Measurements from ENCODE around the gene PARD3. TPM values are rescaled to one million over a fixed set of nuclear protein-coding genes. Genes with fewer than 3 reads are reported as not detected.

The PARD3 gene
- total RNA-seq, 1 donor from 2014 or later, result 58.7 TPM

GRCh38 chr10:34773636-34774630 lies 41.2 kb downstream of the PARD3 start:
- peaks cover 24% of the 10 kb centered on the region for H3K4me1 Mint-ChIP-seq
- Histone ChIP-seq H3K79me2 (ENCODE audit: low read depth) (peaks cover 99% of the 10 kb centered on the region), H3K27me3 (no peaks in the 10 kb centered on the region), H3K4me1 (no peaks in the 10 kb centered on the region), H2AFZ (replicated peaks) (no peak overlapping the region), H3F3A (ENCODE audit: low read depth) (no peaks in the 10 kb centered on the region), H3K4me3 (no peak overlapping the region), H3K9me3 (ENCODE audit: low read depth) (no peaks in the 10 kb centered on the region), H4K20me1 (ENCODE audit: low read depth) (peaks cover 31% of the 10 kb centered on the region), H3K36me3 (no peaks in the 10 kb centered on the region), H3K4me2 (no peak overlapping the region), H3K9ac (no peak overlapping the region), H3K27ac (no peak overlapping the region)
- no peak for TF ChIP-seq EZH2 (IDR thresholded peaks at IDR 0.05)
- TF ChIP-seq EZH2phosphoT487 (IDR thresholded peaks at IDR 0.05), result no peak
- TF ChIP-seq, protein P1, sequence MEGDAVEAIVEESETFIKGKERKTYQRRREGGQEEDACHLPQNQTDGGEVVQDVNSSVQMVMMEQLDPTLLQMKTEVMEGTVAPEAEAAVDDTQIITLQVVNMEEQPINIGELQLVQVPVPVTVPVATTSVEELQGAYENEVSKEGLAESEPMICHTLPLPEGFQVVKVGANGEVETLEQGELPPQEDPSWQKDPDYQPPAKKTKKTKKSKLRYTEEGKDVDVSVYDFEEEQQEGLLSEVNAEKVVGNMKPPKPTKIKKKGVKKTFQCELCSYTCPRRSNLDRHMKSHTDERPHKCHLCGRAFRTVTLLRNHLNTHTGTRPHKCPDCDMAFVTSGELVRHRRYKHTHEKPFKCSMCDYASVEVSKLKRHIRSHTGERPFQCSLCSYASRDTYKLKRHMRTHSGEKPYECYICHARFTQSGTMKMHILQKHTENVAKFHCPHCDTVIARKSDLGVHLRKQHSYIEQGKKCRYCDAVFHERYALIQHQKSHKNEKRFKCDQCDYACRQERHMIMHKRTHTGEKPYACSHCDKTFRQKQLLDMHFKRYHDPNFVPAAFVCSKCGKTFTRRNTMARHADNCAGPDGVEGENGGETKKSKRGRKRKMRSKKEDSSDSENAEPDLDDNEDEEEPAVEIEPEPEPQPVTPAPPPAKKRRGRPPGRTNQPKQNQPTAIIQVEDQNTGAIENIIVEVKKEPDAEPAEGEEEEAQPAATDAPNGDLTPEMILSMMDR (IDR thresholded peaks at IDR 0.05), result no peak
- H3K27ac Mint-ChIP-seq, result peak overlapping the region; percentile 21
- H3K4me3 Mint-ChIP-seq, result no peak overlapping the region
- peaks cover 20% of the 10 kb centered on the region for H3K36me3 Mint-ChIP-seq
- no peak for DNase-seq (ENCODE audit: low spot score)
- peaks cover 4% of the 10 kb centered on the region for H3K9me3 Mint-ChIP-seq
- H3K27me3 Mint-ChIP-seq (ENCODE audit: insufficient read depth, low read depth), result no peaks in the 10 kb centered on the region

- H3K27ac Mint-ChIP-seq, result no peak overlapping the region
- peaks cover 40% of the 10 kb centered on the region for H4K20me1 ChIP-seq (ENCODE audit: low read depth)
These were observed 43.6 kb downstream of the PARD3 start for GRCh38 chr10:34771525-34771924.

GRCh38 chr10:34771106-34771505 lies 44.0 kb downstream of the PARD3 start:
- Mint-ChIP-seq H3K9me3 (peaks cover 4% of the 10 kb centered on the region), H3K27me3 (ENCODE audit: insufficient read depth, low read depth) (no peaks in the 10 kb centered on the region), H3K4me1 (peaks cover 25% of the 10 kb centered on the region), H3K4me3 (no peak overlapping the region), H3K27ac (peak overlapping the region; percentile 19), H3K36me3 (peaks cover 20% of the 10 kb centered on the region)
- DNase-seq (ENCODE audit: low spot score), result no peak
- H3K36me3 ChIP-seq, result no peaks in the 10 kb centered on the region
- no peaks in the 10 kb centered on the region for H3K27me3 ChIP-seq
- TF ChIP-seq EZH2phosphoT487 (IDR thresholded peaks at IDR 0.05) (no peak), EZH2 (IDR thresholded peaks at IDR 0.05) (no peak)
- TF ChIP-seq, protein P1 (IDR thresholded peaks at IDR 0.05), result no peak
- H3K79me2 ChIP-seq (ENCODE audit: low read depth), result peaks cover 99% of the 10 kb centered on the region
- no peak overlapping the region for H3K4me2 ChIP-seq
- no peak overlapping the region for H3K27ac ChIP-seq
- no peaks in the 10 kb centered on the region for H3K9me3 ChIP-seq (ENCODE audit: low read depth)
- no peak overlapping the region for H2AFZ ChIP-seq (replicated peaks)
- H3F3A ChIP-seq (ENCODE audit: low read depth), result peaks cover 11% of the 10 kb centered on the region
- H4K20me1 ChIP-seq (ENCODE audit: low read depth), result peaks cover 44% of the 10 kb centered on the region
- peaks cover 10% of the 10 kb centered on the region for H3K4me1 ChIP-seq
- H3K9ac ChIP-seq, result no peak overlapping the region
- no peak overlapping the region for H3K4me3 ChIP-seq

More at GRCh38 chr10:34771525-34771924, 43.6 kb downstream of the PARD3 start:
- no peak for TF ChIP-seq EZH2 (IDR thresholded peaks at IDR 0.05)
- TF ChIP-seq, protein P1 (IDR thresholded peaks at IDR 0.05), result no peak
- TF ChIP-seq EZH2phosphoT487 (IDR thresholded peaks at IDR 0.05), result no peak
- no peak overlapping the region for H3K4me2 ChIP-seq
- no peak for DNase-seq (ENCODE audit: low spot score)
- H3K27me3 Mint-ChIP-seq (ENCODE audit: insufficient read depth, low read depth), result no peaks in the 10 kb centered on the region
- no peak overlapping the region for H2AFZ ChIP-seq (replicated peaks)
- H3K4me1 ChIP-seq, result peaks cover 9% of the 10 kb centered on the region
- H3K4me1 Mint-ChIP-seq, result peaks cover 26% of the 10 kb centered on the region
- no peaks in the 10 kb centered on the region for H3K9me3 ChIP-seq (ENCODE audit: low read depth)
- H3K9ac ChIP-seq, result no peak overlapping the region
- H3K27ac ChIP-seq, result no peak overlapping the region
- no peaks in the 10 kb centered on the region for H3K27me3 ChIP-seq
- peaks cover 20% of the 10 kb centered on the region for H3K36me3 Mint-ChIP-seq
- peaks cover 4% of the 10 kb centered on the region for H3K9me3 Mint-ChIP-seq
- peaks cover 99% of the 10 kb centered on the region for H3K79me2 ChIP-seq (ENCODE audit: low read depth)
- no peak overlapping the region for H3K4me3 Mint-ChIP-seq
- no peaks in the 10 kb centered on the region for H3K36me3 ChIP-seq
- no peak overlapping the region for H3K4me3 ChIP-seq
- H3F3A ChIP-seq (ENCODE audit: low read depth), result peaks cover 9% of the 10 kb centered on the region

All from neural progenitor cell (in vitro differentiated cells).